Esophagus squamous epithelium (tissue), 4 donors: Measurements from ENCODE around the gene DIS3L2.

Source experiments
- CTCF ChIP-seq, 6 experiments: fragments of 450-650 bp in 4 of 6; fragments of 200-600 bp in 2 of 6; sonication (generic) in 2 of 6; IDR thresholded peaks; one replicate each; pipeline ENCODE4 v1.5.1; 2016 to 2019; ENCODE audit warnings: antibody characterized with exemption in 6 of 6, mild to moderate bottlenecking in 4 of 6, moderate library complexity in 4 of 6
- POLR2A ChIP-seq, 4 donors: fragments of 450-650 bp; IDR thresholded peaks; one replicate each; pipeline ENCODE4 v1.6.1; 2017; ENCODE audit warnings: antibody characterized with exemption in 4 of 4, mild to moderate bottlenecking in 4 of 4, moderate library complexity in 3 of 4

- no peak for TF ChIP-seq CTCF (IDR thresholded peaks at IDR 0.05)
- TF ChIP-seq POLR2A (IDR thresholded peaks at IDR 0.05), result no peak
Measured at GRCh38 chr2:232203936-232204335, 242.4 kb downstream of the DIS3L2 start.
